ENCODE data around the gene SUSD1. TPM values are rescaled to one million over a fixed set of nuclear protein-coding genes. Genes with fewer than 3 reads are reported as not detected.

The SUSD1 gene
- total RNA-seq, 1 donor from 2014 or later = 15.7 TPM

DNA sequence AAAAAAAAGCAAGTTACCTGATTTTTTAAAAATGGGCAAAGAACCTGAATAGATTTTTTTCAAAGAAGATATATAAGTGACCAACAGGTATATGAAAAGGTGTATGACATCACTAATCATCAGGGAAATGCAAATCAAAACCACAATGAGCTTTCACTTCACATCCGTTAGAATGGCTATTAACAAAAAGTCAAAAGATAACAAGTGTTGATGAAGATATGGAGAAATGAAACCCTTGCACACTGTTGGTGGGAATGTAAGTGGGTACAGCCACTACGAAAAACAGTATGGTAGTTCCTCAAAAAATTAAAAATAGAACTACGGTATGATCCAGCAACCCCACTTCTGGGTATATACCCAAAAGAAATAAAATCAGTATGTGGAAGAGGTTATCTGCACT, 143.7 kb downstream of the SUSD1 start:
- Mint-ChIP-seq H3K27me3 (no peaks in the 10 kb centered on the region), H3K36me3 (ENCODE audit: low read depth) (peaks cover 7% of the 10 kb centered on the region), H3K4me3 (peak overlapping the region; percentile 78), H3K27ac (peak overlapping the region; percentile 91), H3K9me3 (no peaks in the 10 kb centered on the region), H3K4me1 (peaks cover 93% of the 10 kb centered on the region)
- intact Hi-C loops (cut with micrococcal nuclease) = loop anchor here (5.0 kb wide), 1 partner anchor 301 kb away; the partner anchor contains the start of gene PTBP3
- POLR2A ChIA-PET = interaction anchor here (0.6 to 11.5 kb wide), 21 partner anchors 14 to 189 kb away, joined by 3 to 308 read pairs (median 6); partner anchors contain the start of gene UGCG
- DNase-seq (no peak), ATAC-seq (ENCODE audit: low read depth) (peak; percentile 9)
- CTCF ChIA-PET = interaction anchor here (0.7 to 1.2 kb wide), 2 partner anchors 38 to 43 kb away, joined by 4 to 7 read pairs; no protein-coding TSS in a partner anchor
- no peak for TF ChIP-seq CTCF (IDR thresholded peaks at IDR 0.05)

GRCh38 chr9:112029921-112030444, 145.1 kb downstream of the SUSD1 start:
- no peaks in the 10 kb centered on the region for H3K9me3 Mint-ChIP-seq
- ATAC-seq (ENCODE audit: low read depth) (no peak), DNase-seq (no peak)
- TF ChIP-seq CTCF (IDR thresholded peaks at IDR 0.05) = no peak
- peaks cover 91% of the 10 kb centered on the region for H3K4me1 Mint-ChIP-seq
- ChIA-PET CTCF (interaction anchor here (1.2 kb wide), 1 partner anchor 44 kb away, joined by 7 read pairs; no protein-coding TSS in a partner anchor), POLR2A (interaction anchor here (0.6 to 11.5 kb wide), 11 partner anchors 13 to 177 kb away, joined by 3 to 308 read pairs (median 8); partner anchors contain the start of gene UGCG)
- intact Hi-C loops (cut with micrococcal nuclease) = loop anchor here (2.0 to 5.0 kb wide), 2 partner anchors 47 to 302 kb away; partner anchors contain the start of gene PTBP3
- H3K4me3 Mint-ChIP-seq = peak overlapping the region; percentile 57
- H3K27me3 Mint-ChIP-seq = no peaks in the 10 kb centered on the region
- H3K27ac Mint-ChIP-seq = peak overlapping the region; percentile 91
- peaks cover 7% of the 10 kb centered on the region for H3K36me3 Mint-ChIP-seq (ENCODE audit: low read depth)

GRCh38 chr9:112028242-112029221, 146.6 kb downstream of the SUSD1 start:
- DNase-seq (peak; percentile 41), ATAC-seq (ENCODE audit: low read depth) (peak; percentile 79)
- CTCF ChIA-PET = interaction anchor here (0.7 to 2.6 kb wide), 6 partner anchors 15 to 131 kb away, joined by 3 to 23 read pairs (median 4); no protein-coding TSS in a partner anchor
- Mint-ChIP-seq H3K27ac (peak overlapping the region; percentile 91), H3K4me3 (peak overlapping the region; percentile 82), H3K27me3 (no peaks in the 10 kb centered on the region), H3K36me3 (ENCODE audit: low read depth) (peaks cover 7% of the 10 kb centered on the region), H3K4me1 (peaks cover 77% of the 10 kb centered on the region), H3K9me3 (no peaks in the 10 kb centered on the region)
- POLR2A ChIA-PET = interaction anchor here (0.5 to 11.5 kb wide), 23 partner anchors 9 to 428 kb away, joined by 3 to 308 read pairs (median 5); partner anchors contain the start of genes PTBP3 and UGCG
- TF ChIP-seq CTCF (IDR thresholded peaks at IDR 0.05) = no peak
- intact Hi-C loops (cut with micrococcal nuclease) = loop anchor here (1.0 to 2.0 kb wide), 11 partner anchors 8 to 268 kb away; no protein-coding TSS in a partner anchor

DNA sequence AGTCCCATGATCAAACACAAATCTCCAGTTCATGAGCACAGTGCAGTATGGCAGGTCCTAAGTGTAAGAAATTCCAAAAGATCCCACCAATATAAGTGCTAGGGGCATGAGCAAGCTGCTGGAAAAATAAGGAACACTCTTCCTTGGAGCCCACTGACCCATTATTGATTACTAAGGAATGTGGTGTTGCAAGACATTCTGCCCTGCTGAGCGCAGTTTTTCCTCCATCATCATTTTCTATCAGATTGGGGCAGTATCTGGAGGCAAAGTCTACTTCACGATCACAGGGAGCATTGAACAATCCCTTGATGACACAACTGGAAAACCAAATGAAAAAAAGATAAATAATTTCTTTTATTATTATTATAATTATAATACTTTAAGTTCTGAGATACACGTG, 149.2 kb downstream of the SUSD1 start:
- H3K27ac Mint-ChIP-seq = peak overlapping the region; percentile 63
- ATAC-seq (ENCODE audit: low read depth) (no peak), DNase-seq (no peak)
- no peaks in the 10 kb centered on the region for H3K9me3 Mint-ChIP-seq
- peaks cover 3% of the 10 kb centered on the region for H3K36me3 Mint-ChIP-seq (ENCODE audit: low read depth)
- peaks cover 71% of the 10 kb centered on the region for H3K4me1 Mint-ChIP-seq
- ChIA-PET POLR2A (interaction anchor here (11.5 kb wide), 1 partner anchor 9 kb away, joined by 308 read pairs; no protein-coding TSS in a partner anchor), CTCF (no interaction called here)
- no peak overlapping the region for H3K4me3 Mint-ChIP-seq
- no peaks in the 10 kb centered on the region for H3K27me3 Mint-ChIP-seq
- no peak for TF ChIP-seq CTCF (IDR thresholded peaks at IDR 0.05)
- intact Hi-C loops (cut with micrococcal nuclease) = no loop called here

Measured in activated B cell treated with CpG ODN at 0.5 μM for 24 hours (primary cell).